HEK293 (cell line): ENCODE data around the gene KCNMB1.

Source experiments
- CTCF ChIA-PET: fragments of 350-600 bp; formaldehyde crosslinking; extraction: SDS; loops from one replicate; lab custom pipeline; 2021; ENCODE audit warnings: antibody characterized with exemption; lab: Yijun Ruan, JAX
- POLR2A ChIA-PET: fragments of 300-600 bp; formaldehyde crosslinking; extraction: SDS; loops from one replicate; lab custom pipeline; 2020; ENCODE audit warnings: antibody characterized with exemption, inconsistent platforms; lab: Yijun Ruan, JAX
- H3K27ac ChIP-seq: fragments of 200-500 bp; sonication (Bioruptor generic); 2 replicates; pipeline ENCODE4 v1.5.1; 2014; ENCODE audit warnings: low read depth, low read length, control low read depth, inconsistent platforms; ENCODE audit errors: extremely low read depth
- H3K36me3 ChIP-seq, 2 experiments: fragments of 200-500 bp in 1 of 2; sonication (Bioruptor generic) in 1 of 2; 1 replicate in 1 of 2; 2 replicates in 1 of 2; pipeline ENCODE4 v1.5.1; 2014 to 2017; ENCODE audit warnings: inconsistent platforms in 2 of 2, low read length in 2 of 2; ENCODE audit not compliant: control insufficient read depth in 2 of 2, insufficient read depth in 1 of 2
- H3K4me1 ChIP-seq: fragments of 200-500 bp; sonication (Bioruptor generic); 2 replicates; pipeline ENCODE4 v1.5.1; 2014; ENCODE audit warnings: mild to moderate bottlenecking, low read length, inconsistent platforms; ENCODE audit not compliant: control insufficient read depth, insufficient read depth
- H3K4me3 ChIP-seq: 2 replicates; pipeline ENCODE4 v1.5.1; 2011; ENCODE audit warnings: low read depth, mild to moderate bottlenecking, control low read depth, low read length, moderate library complexity
- H3K9me3 ChIP-seq: fragments of 200-500 bp; sonication (Bioruptor generic); 2 replicates; pipeline ENCODE4 v1.5.1; 2014; ENCODE audit warnings: low read depth, low read length, inconsistent platforms; ENCODE audit not compliant: control insufficient read depth, insufficient read depth
- AEBP2 ChIP-seq: fragments of 450-650 bp; formaldehyde crosslinking; IDR thresholded peaks from 2 replicates; pipeline ENCODE4 v1.5.1; 2016; ENCODE audit warnings: missing biosample characterization, missing genetic modification characterization, borderline replicate concordance
- GLIS2 ChIP-seq: fragments of 450-650 bp; formaldehyde crosslinking; IDR thresholded peaks from 2 replicates; pipeline ENCODE4 v1.5.1; 2016; ENCODE audit warnings: missing biosample characterization, missing genetic modification characterization
- HOXA7 ChIP-seq: sonication (generic); formaldehyde crosslinking; IDR thresholded peaks from 2 replicates; pipeline ENCODE4 v1.8.1; 2022; ENCODE audit warnings: missing genetic modification reagents, borderline replicate concordance
- HOXD13 ChIP-seq: sonication (generic); formaldehyde crosslinking; IDR thresholded peaks from 2 replicates; pipeline ENCODE4 v1.8.0; 2022; ENCODE audit warnings: missing genetic modification reagents, borderline replicate concordance
- KLF16 ChIP-seq: fragments of 450-650 bp; formaldehyde crosslinking; IDR thresholded peaks from 2 replicates; pipeline ENCODE4 v1.5.1; 2017; ENCODE audit warnings: missing biosample characterization, missing genetic modification characterization
- KLF9 ChIP-seq: fragments of 450-650 bp; formaldehyde crosslinking; IDR thresholded peaks from 2 replicates; pipeline ENCODE4 v1.5.1; 2016; ENCODE audit warnings: missing biosample characterization, missing genetic modification characterization, low read depth
- PRDM1 ChIP-seq: fragments of 450-650 bp; formaldehyde crosslinking; IDR thresholded peaks from 2 replicates; pipeline ENCODE4; 2016; ENCODE audit warnings: missing biosample characterization, missing genetic modification characterization
- RBAK ChIP-seq: fragments of 450-650 bp; formaldehyde crosslinking; IDR thresholded peaks from 2 replicates; pipeline ENCODE4 v1.5.1; 2016; ENCODE audit warnings: missing biosample characterization, missing genetic modification characterization
- SP2 ChIP-seq: fragments of 450-650 bp; formaldehyde crosslinking; IDR thresholded peaks from 2 replicates; pipeline ENCODE4 v1.5.1; 2016; ENCODE audit warnings: missing biosample characterization, missing genetic modification characterization
- WT1 ChIP-seq: fragments of 450-650 bp; formaldehyde crosslinking; IDR thresholded peaks from 2 replicates; pipeline ENCODE4 v1.5.1; 2016; ENCODE audit warnings: missing biosample characterization, missing genetic modification characterization
- ZBTB20 ChIP-seq: fragments of 450-650 bp; formaldehyde crosslinking; IDR thresholded peaks from 2 replicates; pipeline ENCODE4 v1.5.1; 2016; ENCODE audit warnings: missing biosample characterization, missing genetic modification characterization
- ZIC2 ChIP-seq: fragments of 450-650 bp; formaldehyde crosslinking; IDR thresholded peaks from 2 replicates; pipeline ENCODE4 v1.5.1; 2016; ENCODE audit warnings: missing biosample characterization, missing genetic modification characterization
- ZNF133 ChIP-seq: fragments of 450-650 bp; formaldehyde crosslinking; IDR thresholded peaks from 2 replicates; pipeline ENCODE4 v1.5.1; 2016; ENCODE audit warnings: missing biosample characterization, missing genetic modification characterization
- ZNF19 ChIP-seq: fragments of 450-650 bp; formaldehyde crosslinking; IDR thresholded peaks from 2 replicates; pipeline ENCODE4; 2016; ENCODE audit warnings: missing biosample characterization, missing genetic modification characterization, low read depth
- ZNF23 ChIP-seq: fragments of 450-650 bp; formaldehyde crosslinking; IDR thresholded peaks from 2 replicates; pipeline ENCODE4 v1.5.1; 2016; ENCODE audit warnings: missing biosample characterization, missing genetic modification characterization, borderline replicate concordance
- ZNF433 ChIP-seq: fragments of 450-650 bp; formaldehyde crosslinking; IDR thresholded peaks from 2 replicates; pipeline ENCODE4 v1.5.1; 2016; ENCODE audit warnings: missing biosample characterization, missing genetic modification characterization, low read depth
- ZNF529 ChIP-seq: fragments of 450-650 bp; formaldehyde crosslinking; IDR thresholded peaks from 2 replicates; pipeline ENCODE4 v1.5.1; 2017; ENCODE audit warnings: missing genetic modification characterization, missing biosample characterization; ENCODE audit not compliant: insufficient replicate concordance
- ZNF596 ChIP-seq: fragments of 450-650 bp; IDR thresholded peaks from 2 replicates; pipeline ENCODE4 v1.5.0; 2018; ENCODE audit warnings: missing biosample characterization, mild to moderate bottlenecking, missing genetic modification characterization, moderate library complexity
- ZNF701 ChIP-seq: fragments of 450-650 bp; formaldehyde crosslinking; IDR thresholded peaks from 2 replicates; pipeline ENCODE4 v1.5.1; 2016; ENCODE audit warnings: missing biosample characterization, missing genetic modification characterization
- ZNF792 ChIP-seq: fragments of 450-650 bp; formaldehyde crosslinking; IDR thresholded peaks from 2 replicates; pipeline ENCODE4 v1.5.1; 2016; ENCODE audit warnings: missing biosample characterization, missing genetic modification characterization
- ZSCAN16 ChIP-seq: fragments of 450-650 bp; formaldehyde crosslinking; IDR thresholded peaks from 2 replicates; pipeline ENCODE4 v1.5.1; 2016; ENCODE audit warnings: missing biosample characterization, missing genetic modification characterization
- ZSCAN23 ChIP-seq: fragments of 450-650 bp; formaldehyde crosslinking; IDR thresholded peaks from 2 replicates; pipeline ENCODE4 v1.5.1; 2016; ENCODE audit warnings: missing biosample characterization, missing genetic modification characterization
- TF ChIP-seq, protein P1 (sequence below): fragments of 450-650 bp; formaldehyde crosslinking; IDR thresholded peaks from 2 replicates; pipeline ENCODE4 v1.5.1; 2017; ENCODE audit warnings: missing biosample characterization, missing genetic modification characterization
- TF ChIP-seq, protein P2 (sequence below): fragments of 450-650 bp; formaldehyde crosslinking; IDR thresholded peaks from 2 replicates; pipeline ENCODE4 v1.5.1; 2016; ENCODE audit warnings: missing biosample characterization, missing genetic modification characterization, low read depth

Gene KCNMB1

DNA sequence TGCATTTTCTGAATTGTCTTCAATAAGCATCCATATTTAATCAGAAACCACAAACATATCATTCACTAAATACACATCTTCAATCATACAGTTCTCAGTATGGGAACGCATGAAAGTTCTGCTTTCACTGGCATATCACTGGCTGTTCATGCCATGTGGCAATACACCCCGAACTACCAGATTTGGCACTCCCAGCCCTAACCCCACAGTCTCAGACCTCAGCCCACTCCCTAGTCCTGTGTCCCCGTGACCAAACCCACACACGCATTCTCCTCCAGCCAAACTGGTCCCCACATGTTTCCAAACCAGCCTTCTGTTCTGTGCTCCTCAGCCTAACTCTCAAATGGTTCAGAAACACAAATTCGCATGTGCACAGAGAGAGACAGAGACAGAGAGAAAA is 20.6 kb downstream of the KCNMB1 start:
- POLR2A ChIA-PET, result no interaction called here

GRCh38 chr5:170366276-170366675 is 22.9 kb downstream of the KCNMB1 start:
- Histone ChIP-seq H3K4me1 (no peaks in the 10 kb centered on the region), H3K36me3 (no peaks in the 10 kb centered on the region)
- POLR2A ChIA-PET, result no interaction called here
- TF ChIP-seq, protein P1, sequence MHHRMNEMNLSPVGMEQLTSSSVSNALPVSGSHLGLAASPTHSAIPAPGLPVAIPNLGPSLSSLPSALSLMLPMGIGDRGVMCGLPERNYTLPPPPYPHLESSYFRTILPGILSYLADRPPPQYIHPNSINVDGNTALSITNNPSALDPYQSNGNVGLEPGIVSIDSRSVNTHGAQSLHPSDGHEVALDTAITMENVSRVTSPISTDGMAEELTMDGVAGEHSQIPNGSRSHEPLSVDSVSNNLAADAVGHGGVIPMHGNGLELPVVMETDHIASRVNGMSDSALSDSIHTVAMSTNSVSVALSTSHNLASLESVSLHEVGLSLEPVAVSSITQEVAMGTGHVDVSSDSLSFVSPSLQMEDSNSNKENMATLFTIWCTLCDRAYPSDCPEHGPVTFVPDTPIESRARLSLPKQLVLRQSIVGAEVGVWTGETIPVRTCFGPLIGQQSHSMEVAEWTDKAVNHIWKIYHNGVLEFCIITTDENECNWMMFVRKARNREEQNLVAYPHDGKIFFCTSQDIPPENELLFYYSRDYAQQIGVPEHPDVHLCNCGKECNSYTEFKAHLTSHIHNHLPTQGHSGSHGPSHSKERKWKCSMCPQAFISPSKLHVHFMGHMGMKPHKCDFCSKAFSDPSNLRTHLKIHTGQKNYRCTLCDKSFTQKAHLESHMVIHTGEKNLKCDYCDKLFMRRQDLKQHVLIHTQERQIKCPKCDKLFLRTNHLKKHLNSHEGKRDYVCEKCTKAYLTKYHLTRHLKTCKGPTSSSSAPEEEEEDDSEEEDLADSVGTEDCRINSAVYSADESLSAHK (tag by site-specific recombination), result no peak
- TF ChIP-seq ZNF792 (tag by site-specific recombination) (no peak), HOXA7 (CRISPR knock-in tag) (no peak), WT1 (tag by site-specific recombination) (no peak), ZNF23 (tag by site-specific recombination) (no peak), ZNF596 (tag by site-specific recombination) (no peak), KLF9 (tag by site-specific recombination) (no peak)
- TF ChIP-seq, all 188 proteins: peak for 0
- CTCF ChIA-PET, result interaction anchor here (0.6 kb wide), 1 partner anchor 14 kb away, joined by 3 read pairs; no protein-coding TSS in a partner anchor
- H3K27ac ChIP-seq, result no peak overlapping the region
- H3K9me3 ChIP-seq, result no peaks in the 10 kb centered on the region
- H3K4me3 ChIP-seq, result no peak overlapping the region

More for the DNA sequence above, 20.6 kb downstream of the KCNMB1 start:
- no peak overlapping the region for H3K27ac ChIP-seq
- CTCF ChIA-PET, result interaction anchor here (0.7 kb wide), 1 partner anchor 200 kb away, joined by 3 read pairs; no protein-coding TSS in a partner anchor
- TF ChIP-seq ZSCAN16 (tag by site-specific recombination) (no peak), ZNF19 (tag by site-specific recombination) (no peak), ZBTB20 (tag by site-specific recombination) (no peak), ZNF133 (tag by site-specific recombination) (no peak)
- TF ChIP-seq, all 188 proteins: peak for 0
- Histone ChIP-seq H3K4me1 (no peaks in the 10 kb centered on the region), H3K4me3 (no peak overlapping the region), H3K36me3 (no peaks in the 10 kb centered on the region), H3K9me3 (no peaks in the 10 kb centered on the region)

- CTCF ChIA-PET, result no interaction called here
- TF ChIP-seq, protein P2, sequence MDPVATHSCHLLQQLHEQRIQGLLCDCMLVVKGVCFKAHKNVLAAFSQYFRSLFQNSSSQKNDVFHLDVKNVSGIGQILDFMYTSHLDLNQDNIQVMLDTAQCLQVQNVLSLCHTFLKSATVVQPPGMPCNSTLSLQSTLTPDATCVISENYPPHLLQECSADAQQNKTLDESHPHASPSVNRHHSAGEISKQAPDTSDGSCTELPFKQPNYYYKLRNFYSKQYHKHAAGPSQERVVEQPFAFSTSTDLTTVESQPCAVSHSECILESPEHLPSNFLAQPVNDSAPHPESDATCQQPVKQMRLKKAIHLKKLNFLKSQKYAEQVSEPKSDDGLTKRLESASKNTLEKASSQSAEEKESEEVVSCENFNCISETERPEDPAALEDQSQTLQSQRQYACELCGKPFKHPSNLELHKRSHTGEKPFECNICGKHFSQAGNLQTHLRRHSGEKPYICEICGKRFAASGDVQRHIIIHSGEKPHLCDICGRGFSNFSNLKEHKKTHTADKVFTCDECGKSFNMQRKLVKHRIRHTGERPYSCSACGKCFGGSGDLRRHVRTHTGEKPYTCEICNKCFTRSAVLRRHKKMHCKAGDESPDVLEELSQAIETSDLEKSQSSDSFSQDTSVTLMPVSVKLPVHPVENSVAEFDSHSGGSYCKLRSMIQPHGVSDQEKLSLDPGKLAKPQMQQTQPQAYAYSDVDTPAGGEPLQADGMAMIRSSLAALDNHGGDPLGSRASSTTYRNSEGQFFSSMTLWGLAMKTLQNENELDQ (tag by site-specific recombination), result no peak
- TF ChIP-seq PRDM1 (tag by site-specific recombination) (no peak), GLIS2 (no peak), ZIC2 (tag by site-specific recombination) (no peak), ZSCAN23 (tag by site-specific recombination) (no peak), ZNF529 (tag by site-specific recombination) (no peak), KLF16 (tag by site-specific recombination) (no peak), SP2 (tag by site-specific recombination) (no peak), ZNF433 (tag by site-specific recombination) (no peak), RBAK (tag by site-specific recombination) (no peak), AEBP2 (no peak), ZNF701 (tag by site-specific recombination) (no peak), HOXD13 (no peak)
- Histone ChIP-seq H3K4me3 (no peak overlapping the region), H3K36me3 (no peaks in the 10 kb centered on the region), H3K9me3 (no peaks in the 10 kb centered on the region), H3K27ac (no peak overlapping the region), H3K4me1 (no peaks in the 10 kb centered on the region)
- POLR2A ChIA-PET, result no interaction called here
Observed at GRCh38 chr5:170365831-170366230, 23.3 kb downstream of the KCNMB1 start.
